Uterus (tissue), 4 donors: ENCODE data around the gene TAC3. TPM values are rescaled to one million over a fixed set of nuclear protein-coding genes. Genes with fewer than 3 reads are reported as not detected.

ENCODE experiments used
- DNase-seq, 2 donors: peaks; one replicate each; pipeline ENCODE4 v3.0.0-alpha.2; 2019 to 2020
- H3K27ac ChIP-seq, 2 donors: fragments of 200-600 bp; sonication (generic); 1 replicate in 1 of 2; 2 replicates in 1 of 2; pipeline ENCODE4 v1.5.1; 2016 to 2018
- H3K27me3 ChIP-seq, 2 donors: fragments of 200-600 bp; sonication (generic); one replicate each; pipeline ENCODE4 v1.5.1; 2018 to 2019; ENCODE audit warnings: control low read depth in 1 of 2
- H3K36me3 ChIP-seq, 2 donors: fragments of 200-600 bp; sonication (generic); one replicate each; pipeline ENCODE4 v1.5.1; 2019; ENCODE audit warnings: control low read depth in 1 of 2
- H3K4me1 ChIP-seq, 2 donors: fragments of 200-600 bp; sonication (generic); one replicate each; pipeline ENCODE4 v1.5.1; 2018 to 2019; ENCODE audit warnings: control low read depth in 1 of 2
- H3K4me3 ChIP-seq, 2 donors: fragments of 200-600 bp; sonication (generic); 1 replicate in 1 of 2; 2 replicates in 1 of 2; pipeline ENCODE4 v1.5.1; 2018 to 2019; ENCODE audit warnings: mild to moderate bottlenecking in 1 of 2
- H3K9me3 ChIP-seq, 2 donors: fragments of 200-600 bp; sonication (generic); one replicate each; pipeline ENCODE4 v1.5.1; 2019; ENCODE audit warnings: control low read depth in 1 of 2
- CTCF ChIP-seq, 4 experiments: fragments of 200-600 bp in 2 of 4; fragments of 450-650 bp in 2 of 4; sonication (generic) in 2 of 4; IDR thresholded peaks; one replicate each; pipeline ENCODE4 v1.5.1; 2016 to 2019; ENCODE audit warnings: antibody characterized with exemption in 4 of 4, mild to moderate bottlenecking in 2 of 4, moderate library complexity in 1 of 4
- POLR2A ChIP-seq, 2 donors: fragments of 450-650 bp; IDR thresholded peaks; one replicate each; pipeline ENCODE4 v1.6.1; 2016; ENCODE audit warnings: antibody characterized with exemption in 2 of 2, mild to moderate bottlenecking in 1 of 2, moderate library complexity in 1 of 2
- intact Hi-C: fragments of 100-400 bp; cut with DNase I; formaldehyde crosslinking; loops from one replicate; pipeline ENCODE4 v1.15.1; 2023; ENCODE audit warnings: low total_unique reads
- total RNA-seq, 4 donors: library from RNA; depleted of rRNA in 3 of 4; stranded (reverse); fragments of >200 nt in 3 of 4; gene quantifications; one replicate each; pipeline versions ENCODE4 v1.1.0 to v1.2.4, GENCODE V29; 2014 to 2023
- donor health status: DM: yes; HTN: yes; CAD: no.

TAC3 gene
- total RNA-seq, 4 donors from 2014 or later = not detected

- intact Hi-C loops = no loop called here
- DNase-seq = no peak
- TF ChIP-seq POLR2A (IDR thresholded peaks at IDR 0.05) = no peak
- TF ChIP-seq CTCF (IDR thresholded peaks at IDR 0.05) = no peak
- H3K4me1 ChIP-seq = peaks cover 0 to 3% of the 10 kb centered on the region in 2 donors
- no peak overlapping the region for H3K27ac ChIP-seq
- H3K4me3 ChIP-seq = no peak overlapping the region
- H3K27me3 ChIP-seq = no peaks in the 10 kb centered on the region
- no peaks in the 10 kb centered on the region for H3K36me3 ChIP-seq
- no peaks in the 10 kb centered on the region for H3K9me3 ChIP-seq
Measured at GRCh38 chr12:57011438-57012424, 4.6 kb downstream of the TAC3 start.

- intact Hi-C loops = no loop called here
- no peak for DNase-seq
- Histone ChIP-seq H3K27ac (no peak overlapping the region), H3K4me3 (no peak overlapping the region), H3K36me3 (no peaks in the 10 kb centered on the region), H3K27me3 (no peaks in the 10 kb centered on the region), H3K9me3 (no peaks in the 10 kb centered on the region), H3K4me1 (peaks cover 0 to 4% of the 10 kb centered on the region in 2 donors)
- TF ChIP-seq CTCF (IDR thresholded peaks at IDR 0.05) = no peak
- TF ChIP-seq POLR2A (IDR thresholded peaks at IDR 0.05) = no peak
Measured at GRCh38 chr12:57010627-57011247, 5.6 kb downstream of the TAC3 start.

GRCh38 chr12:57009949-57010626, 6.2 kb downstream of the TAC3 start:
- H3K36me3 ChIP-seq = no peaks in the 10 kb centered on the region
- TF ChIP-seq CTCF (IDR thresholded peaks at IDR 0.05) (no peak), POLR2A (IDR thresholded peaks at IDR 0.05) (no peak)
- H3K4me3 ChIP-seq = no peak overlapping the region
- peaks cover 0 to 4% of the 10 kb centered on the region in 2 donors for H3K4me1 ChIP-seq
- no peaks in the 10 kb centered on the region for H3K9me3 ChIP-seq
- intact Hi-C loops = no loop called here
- DNase-seq = no peak
- H3K27ac ChIP-seq = no peak overlapping the region
- no peaks in the 10 kb centered on the region for H3K27me3 ChIP-seq

- peaks cover 0 to 4% of the 10 kb centered on the region in 2 donors for H3K4me1 ChIP-seq
- peak overlapping the region in 1 of 2 donors; percentile 11 for H3K27ac ChIP-seq
- TF ChIP-seq POLR2A (IDR thresholded peaks at IDR 0.05) (no peak), CTCF (IDR thresholded peaks at IDR 0.05) (peak; percentile 21 to 59 (median 54))
- H3K9me3 ChIP-seq = no peaks in the 10 kb centered on the region
- no peaks in the 10 kb centered on the region for H3K36me3 ChIP-seq
- no peak for DNase-seq
- H3K27me3 ChIP-seq = no peaks in the 10 kb centered on the region
- no peak overlapping the region for H3K4me3 ChIP-seq
- intact Hi-C loops = no loop called here
Measured at GRCh38 chr12:57008178-57008577, 8.2 kb downstream of the TAC3 start.
